Activated B cell treated with CpG ODN at 0.5 μM for 24 hours (primary cell): ENCODE results near the gene TGM3. TPM values are rescaled to one million over a fixed set of nuclear protein-coding genes. Genes with fewer than 3 reads are reported as not detected.

Source experiments
- ATAC-seq: fragments of 200-7000 bp; cut with Tn5 transposase; one replicate; pipeline ENCODE4 v1.10.0; 2021; ENCODE audit warnings: low read depth, mild to moderate bottlenecking, moderate library complexity
- CTCF ChIA-PET: fragments of 350-600 bp; sonication (Branson Sonifier 250); formaldehyde crosslinking; loops from one replicate; lab custom pipeline; 2021; ENCODE audit warnings: antibody characterized with exemption; lab: Charles Lee
- POLR2A ChIA-PET: fragments of 350-600 bp; sonication (Branson Sonifier 250); formaldehyde crosslinking; loops from one replicate; lab custom pipeline; 2021; ENCODE audit warnings: antibody characterized with exemption; lab: Charles Lee
- DNase-seq: peaks from one replicate; pipeline ENCODE4 v3.0.0; 2022
- H3K27ac Mint-ChIP-seq: one replicate; pipeline ENCODE4 v1.8.0; 2020; ENCODE audit warnings: mixed read lengths
- H3K27me3 Mint-ChIP-seq: one replicate; pipeline ENCODE4 v1.8.0; 2021; ENCODE audit warnings: mixed read lengths
- H3K36me3 Mint-ChIP-seq: one replicate; pipeline ENCODE4 v1.8.0; 2021; ENCODE audit warnings: low read depth, mixed read lengths
- H3K4me1 Mint-ChIP-seq: one replicate; pipeline ENCODE4 v1.8.0; 2021; ENCODE audit warnings: mixed read lengths
- H3K4me3 Mint-ChIP-seq: one replicate; pipeline ENCODE4 v1.8.0; 2020; ENCODE audit warnings: mild to moderate bottlenecking, mixed read lengths
- H3K9me3 Mint-ChIP-seq: one replicate; pipeline ENCODE4 v1.8.0; 2020; ENCODE audit warnings: mixed read lengths
- CTCF ChIP-seq: fragments of 200-600 bp; IDR thresholded peaks from one replicate; pipeline ENCODE4 v1.8.0; 2022; ENCODE audit warnings: antibody characterized with exemption, mild to moderate bottlenecking
- intact Hi-C: fragments of 100-400 bp; cut with micrococcal nuclease; formaldehyde crosslinking; loops from one replicate; pipeline ENCODE4 v1.15.1; 2024
- total RNA-seq: library from RNA; stranded (reverse); gene quantifications from 2 replicates; pipeline ENCODE4 v1.2.3, GENCODE V29; 2022

TGM3 gene
- total RNA-seq, 1 donor from 2014 or later = not detected

GRCh38 chr20:2289475-2289874 lies 6.3 kb upstream of the TGM3 start:
- Mint-ChIP-seq H3K4me3 (peak overlapping the region; percentile 41), H3K36me3 (no peaks in the 10 kb centered on the region), H3K9me3 (no peaks in the 10 kb centered on the region), H3K27ac (peak overlapping the region; percentile 22), H3K4me1 (peaks cover 22% of the 10 kb centered on the region), H3K27me3 (no peaks in the 10 kb centered on the region)
- intact Hi-C loops = loop anchor here (1.0 kb wide), 1 partner anchor 12 kb away; no protein-coding TSS in a partner anchor
- ChIA-PET POLR2A (interaction anchor here (0.7 kb wide), 2 partner anchors 11 to 53 kb away, joined by 4 to 5 read pairs; no protein-coding TSS in a partner anchor), CTCF (no interaction called here)
- DNase-seq = no peak
- ATAC-seq = peak; percentile 49
- no peak for TF ChIP-seq CTCF

- peaks cover 22% of the 10 kb centered on the region for H3K4me1 Mint-ChIP-seq
- ChIA-PET POLR2A (no interaction called here), CTCF (interaction anchor here (1.4 kb wide), 1 partner anchor 83 kb away, joined by 3 read pairs; no protein-coding TSS in a partner anchor)
- DNase-seq (no peak), ATAC-seq (no peak)
- no peaks in the 10 kb centered on the region for H3K9me3 Mint-ChIP-seq
- H3K27me3 Mint-ChIP-seq = no peaks in the 10 kb centered on the region
- H3K27ac Mint-ChIP-seq = no peak overlapping the region
- H3K36me3 Mint-ChIP-seq = no peaks in the 10 kb centered on the region
- H3K4me3 Mint-ChIP-seq = no peak overlapping the region
- intact Hi-C loops = no loop called here
- no peak for TF ChIP-seq CTCF
These were observed 5.3 kb upstream of the TGM3 start for GRCh38 chr20:2290486-2290885.

- CTCF ChIA-PET = interaction anchor here (0.8 kb wide), 1 partner anchor 85 kb away, joined by 3 read pairs; no protein-coding TSS in a partner anchor
- Mint-ChIP-seq H3K27me3 (no peaks in the 10 kb centered on the region), H3K27ac (no peak overlapping the region), H3K4me1 (peaks cover 22% of the 10 kb centered on the region), H3K36me3 (no peaks in the 10 kb centered on the region), H3K9me3 (no peaks in the 10 kb centered on the region), H3K4me3 (no peak overlapping the region)
- no peak for ATAC-seq
- POLR2A ChIA-PET = no interaction called here
- intact Hi-C loops = no loop called here
- TF ChIP-seq CTCF = no peak
- DNase-seq = no peak
These were observed 3.2 kb upstream of the TGM3 start for GRCh38 chr20:2292416-2293110.

- ChIA-PET POLR2A (no interaction called here), CTCF (no interaction called here)
- Mint-ChIP-seq H3K36me3 (no peaks in the 10 kb centered on the region), H3K27me3 (no peaks in the 10 kb centered on the region), H3K9me3 (no peaks in the 10 kb centered on the region), H3K27ac (no peak overlapping the region), H3K4me3 (no peak overlapping the region), H3K4me1 (peaks cover 22% of the 10 kb centered on the region)
- ATAC-seq = no peak
- TF ChIP-seq CTCF = no peak
- DNase-seq = no peak
- intact Hi-C loops = no loop called here
These were observed 2.3 kb upstream of the TGM3 start for GRCh38 chr20:2293486-2293885.

GRCh38 chr20:2293971-2294370 lies 1.8 kb upstream of the TGM3 start:
- H3K27me3 Mint-ChIP-seq = no peaks in the 10 kb centered on the region
- no peak for TF ChIP-seq CTCF
- H3K9me3 Mint-ChIP-seq = no peaks in the 10 kb centered on the region
- H3K27ac Mint-ChIP-seq = no peak overlapping the region
- ATAC-seq (no peak), DNase-seq (no peak)
- POLR2A ChIA-PET = no interaction called here
- H3K4me1 Mint-ChIP-seq = peaks cover 17% of the 10 kb centered on the region
- no peak overlapping the region for H3K4me3 Mint-ChIP-seq
- intact Hi-C loops = no loop called here
- H3K36me3 Mint-ChIP-seq = no peaks in the 10 kb centered on the region
- CTCF ChIA-PET = no interaction called here
